Camera-type eye (tissue), 1 donor: ENCODE measurements around the gene TRPV3. TPM values are rescaled to one million over a fixed set of nuclear protein-coding genes. Genes with fewer than 3 reads are reported as not detected.

Experiments used
- total RNA-seq: library from RNA; depleted of rRNA; stranded (reverse); fragments of >200 nt; gene quantifications from one replicate; pipeline ENCODE4 v1.2.3, GENCODE V29; 2014

The TRPV3 gene
- total RNA-seq, result 0.55 TPM

DNA sequence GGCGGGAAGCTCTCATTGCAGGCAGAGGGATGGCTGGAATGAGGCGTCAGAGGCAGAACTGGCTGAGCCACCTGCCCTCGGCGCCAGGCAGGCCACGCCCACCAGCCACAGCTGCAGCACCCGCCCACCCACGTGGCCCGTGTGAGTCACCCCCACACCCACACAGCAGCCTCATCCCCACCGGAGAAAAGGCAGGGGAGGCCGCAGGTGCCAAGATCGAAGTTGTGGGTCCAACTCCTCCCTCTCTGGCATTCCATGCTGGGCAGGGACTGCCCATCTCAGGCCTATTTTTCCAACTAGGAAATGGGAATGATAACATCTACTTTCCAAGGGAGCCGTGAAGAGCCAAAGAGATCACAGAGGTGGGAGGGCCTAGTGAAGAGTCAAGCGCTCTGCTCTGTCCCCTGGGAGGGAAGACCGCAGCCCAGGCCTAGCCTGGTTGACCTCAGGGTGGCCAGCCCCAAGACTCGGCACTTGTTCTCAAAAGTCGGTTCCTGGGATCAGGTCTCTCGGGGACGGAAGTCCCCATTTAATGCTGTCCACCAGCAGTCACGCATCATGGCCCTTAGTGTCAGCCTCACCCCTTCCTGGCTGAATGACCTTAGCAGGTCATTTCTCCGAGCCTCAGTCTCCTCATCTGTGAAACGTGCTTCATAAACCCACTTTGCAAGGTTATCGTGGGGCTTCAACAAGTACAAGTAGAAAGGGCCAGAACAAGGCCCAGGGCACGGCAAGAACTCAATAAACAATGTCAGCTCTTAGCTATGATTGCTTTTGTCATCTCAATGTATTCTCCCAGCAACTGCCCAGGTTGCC, at the start of gene TRPV3:
Gene TRPV3 (minus strand): TSS at position 45 of the 816 bp plus-strand sequence. CDS start 2,962 bp downstream, outside the sequence.

GRCh38 chr17:3475812-3476610, 81.6 kb downstream of the TRPV3 start, which contains the start of gene ASPA:
Gene ASPA (plus strand): TSS chr17:3475997. CDS start chr17:3476160, 163 bp downstream.

GRCh38 chr17:3471599-3471998, 86.0 kb downstream of the TRPV3 start, which contains the start of gene SPATA22:
Gene SPATA22 (minus strand): TSS chr17:3471819. CDS start chr17:3469325, 2,494 bp downstream.

Other genes with a start within 250 kb of the TRPV3 start
- gene OR3A2, start 171.5 kb downstream of the TRPV3 start, total RNA-seq, result 0.38 TPM
- gene OR1E1, start 159.4 kb downstream of the TRPV3 start, total RNA-seq, result not detected
- gene OR3A3, start 146.4 kb downstream of the TRPV3 start, total RNA-seq, result not detected
- not detected for gene OR1E2, start 124.0 kb downstream of the TRPV3 start, total RNA-seq
- 1.8 TPM for gene SPATA22, start 86.0 kb downstream of the TRPV3 start, total RNA-seq
- gene ASPA, start 81.8 kb downstream of the TRPV3 start, total RNA-seq, result 5.4 TPM
- gene TRPV1, start 51.6 kb upstream of the TRPV3 start, total RNA-seq, result 11.9 TPM
- gene SHPK, start 78.4 kb upstream of the TRPV3 start, total RNA-seq, result 23.7 TPM
- 13.8 TPM for gene CTNS, start 78.9 kb upstream of the TRPV3 start, total RNA-seq
- 37.0 TPM for gene TAX1BP3, start 110.8 kb upstream of the TRPV3 start, total RNA-seq
- 16.1 TPM for gene EMC6, start 111.0 kb upstream of the TRPV3 start, total RNA-seq
- 3.0 TPM for gene P2RX5, start 138.3 kb upstream of the TRPV3 start, total RNA-seq
- gene HASPIN, start 166.1 kb upstream of the TRPV3 start, total RNA-seq, result 1.8 TPM
- 7.9 TPM for gene ITGAE, start 243.4 kb upstream of the TRPV3 start, total RNA-seq